Peyer's patch (tissue), 4 donors: ENCODE measurements around the gene RSRC1.

Experiments
- POLR2A ChIP-seq, 2 donors: fragments of 450-650 bp; IDR thresholded peaks; one replicate each; pipeline ENCODE4 v1.5.1; 2017; ENCODE audit warnings: antibody characterized with exemption in 2 of 2, mild to moderate bottlenecking in 2 of 2, moderate library complexity in 2 of 2
- TF ChIP-seq, protein P1 (sequence below), 6 experiments: fragments of 450-650 bp in 4 of 6; fragments of 200-600 bp in 2 of 6; sonication (generic) in 1 of 6; IDR thresholded peaks; one replicate each; pipeline ENCODE4 v1.5.1; 2017 to 2019; ENCODE audit warnings: antibody characterized with exemption in 6 of 6, mild to moderate bottlenecking in 3 of 6, moderate library complexity in 1 of 6

DNA sequence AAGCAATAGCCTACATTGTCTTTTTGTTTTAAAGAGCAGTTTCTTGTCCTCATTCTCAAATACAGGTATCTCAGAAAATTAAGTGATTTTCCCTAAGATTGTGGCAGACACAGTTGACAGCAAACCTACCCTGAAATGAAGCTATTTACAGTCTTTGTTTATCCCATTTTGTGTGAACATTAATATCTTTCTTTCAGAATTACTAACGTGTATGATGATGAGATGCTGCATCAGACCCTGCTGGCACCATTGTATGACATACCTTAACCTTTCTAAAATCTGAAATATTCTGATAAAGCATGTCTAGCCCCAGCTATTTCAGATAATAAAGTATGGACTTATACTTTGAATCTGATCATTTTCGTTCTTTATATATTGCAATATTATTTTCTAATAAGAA is 185.9 kb downstream of the RSRC1 start:
- TF ChIP-seq, protein P1, sequence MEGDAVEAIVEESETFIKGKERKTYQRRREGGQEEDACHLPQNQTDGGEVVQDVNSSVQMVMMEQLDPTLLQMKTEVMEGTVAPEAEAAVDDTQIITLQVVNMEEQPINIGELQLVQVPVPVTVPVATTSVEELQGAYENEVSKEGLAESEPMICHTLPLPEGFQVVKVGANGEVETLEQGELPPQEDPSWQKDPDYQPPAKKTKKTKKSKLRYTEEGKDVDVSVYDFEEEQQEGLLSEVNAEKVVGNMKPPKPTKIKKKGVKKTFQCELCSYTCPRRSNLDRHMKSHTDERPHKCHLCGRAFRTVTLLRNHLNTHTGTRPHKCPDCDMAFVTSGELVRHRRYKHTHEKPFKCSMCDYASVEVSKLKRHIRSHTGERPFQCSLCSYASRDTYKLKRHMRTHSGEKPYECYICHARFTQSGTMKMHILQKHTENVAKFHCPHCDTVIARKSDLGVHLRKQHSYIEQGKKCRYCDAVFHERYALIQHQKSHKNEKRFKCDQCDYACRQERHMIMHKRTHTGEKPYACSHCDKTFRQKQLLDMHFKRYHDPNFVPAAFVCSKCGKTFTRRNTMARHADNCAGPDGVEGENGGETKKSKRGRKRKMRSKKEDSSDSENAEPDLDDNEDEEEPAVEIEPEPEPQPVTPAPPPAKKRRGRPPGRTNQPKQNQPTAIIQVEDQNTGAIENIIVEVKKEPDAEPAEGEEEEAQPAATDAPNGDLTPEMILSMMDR (IDR thresholded peaks at IDR 0.05) = no peak
- no peak for TF ChIP-seq POLR2A (IDR thresholded peaks at IDR 0.05)
